Lung (tissue), 12 donors: Measurements from ENCODE around the gene MRPS2. TPM values are rescaled to one million over a fixed set of nuclear protein-coding genes. Genes with fewer than 3 reads are reported as not detected.

Experiments
- ATAC-seq: fragments of 200-7000 bp; cut with Tn5 transposase; one replicate; pipeline ENCODE4 v1.9.1; 2020; ENCODE audit warnings: moderate number of reproducible peaks; ENCODE audit not compliant: insufficient read depth, low FRiP score
- DNase-seq, 3 donors: peaks; one replicate each; pipeline ENCODE4 v3.0.0-alpha.2; 2013 to 2017
- H3K27ac ChIP-seq, 2 donors: one replicate each; pipeline ENCODE4 v1.5.1; 2013; ENCODE audit warnings: mild to moderate bottlenecking in 2 of 2, moderate library complexity in 2 of 2, control low read depth in 1 of 2, inconsistent platforms in 1 of 2, low read depth in 1 of 2, low read length in 1 of 2
- H3K27me3 ChIP-seq, 3 donors: one replicate each; pipeline ENCODE4 v1.5.1; 2013; ENCODE audit warnings: low read length in 2 of 3; ENCODE audit not compliant: control insufficient read depth in 3 of 3, insufficient read depth in 3 of 3
- H3K36me3 ChIP-seq, 4 donors: one replicate each; pipeline ENCODE4 v1.5.1; 2013; ENCODE audit warnings: low read length in 4 of 4, mild to moderate bottlenecking in 1 of 4, moderate library complexity in 1 of 4; ENCODE audit not compliant: control insufficient read depth in 4 of 4, insufficient read depth in 4 of 4
- H3K4me1 ChIP-seq, 5 donors: one replicate each; pipeline ENCODE4 v1.5.1; 2013; ENCODE audit warnings: low read length in 5 of 5, mild to moderate bottlenecking in 2 of 5, moderate library complexity in 1 of 5; ENCODE audit not compliant: control insufficient read depth in 5 of 5, insufficient read depth in 5 of 5
- H3K4me3 ChIP-seq: one replicate; pipeline ENCODE4 v1.5.1; 2013; ENCODE audit warnings: mild to moderate bottlenecking, control low read depth, moderate library complexity
- H3K9ac ChIP-seq, 2 donors: one replicate each; pipeline ENCODE4 v1.5.1; 2013; ENCODE audit warnings: low read length in 2 of 2, control low read depth in 1 of 2; ENCODE audit not compliant: insufficient read depth in 1 of 2
- H3K9me3 ChIP-seq, 4 donors: one replicate each; pipeline ENCODE4 v1.5.1; 2013; ENCODE audit warnings: low read length in 3 of 4, mild to moderate bottlenecking in 1 of 4, moderate library complexity in 1 of 4; ENCODE audit not compliant: control insufficient read depth in 4 of 4, insufficient read depth in 3 of 4
- CTCF ChIP-seq: IDR thresholded peaks from 2 replicates; pipeline ENCODE4 v1.5.1; 2012; ENCODE audit warnings: mild to moderate bottlenecking; ENCODE audit errors: control extremely low read depth, extremely low read depth
- WGBS, 2 donors: extraction: QIAGEN DNeasy Blood & Tissue Kit; methylation state at CpG; one replicate each; pipeline ENCODE4 v1.1.7; 2013; 5-methylcytosine and 5-hydroxymethylcytosine counted together
- polyA plus RNA-seq, 2 donors: library from polyadenylated mRNA; stranded (reverse); fragments of 200-250 nt; gene quantifications; one replicate each; pipeline ENCODE4 v1.2.1, GENCODE V29; 2013
- total RNA-seq, 2 donors: library from RNA; depleted of rRNA in 1 of 2; stranded (reverse); fragments of >200 nt in 1 of 2; gene quantifications; one replicate each; pipeline ENCODE4 v1.2.1, GENCODE V29; 2014 to 2021
- donor health status: control.
- donor health status: control.
- donor health status: Bipolar disorder and iron deficiency.
- donor health status: healthy.
- donor health status: DM: yes; HTN: yes; CAD: no.

The MRPS2 gene
- total and polyA plus RNA-seq, 4 donors = 18.2 to 42.0 (median 31.8) TPM

DNA sequence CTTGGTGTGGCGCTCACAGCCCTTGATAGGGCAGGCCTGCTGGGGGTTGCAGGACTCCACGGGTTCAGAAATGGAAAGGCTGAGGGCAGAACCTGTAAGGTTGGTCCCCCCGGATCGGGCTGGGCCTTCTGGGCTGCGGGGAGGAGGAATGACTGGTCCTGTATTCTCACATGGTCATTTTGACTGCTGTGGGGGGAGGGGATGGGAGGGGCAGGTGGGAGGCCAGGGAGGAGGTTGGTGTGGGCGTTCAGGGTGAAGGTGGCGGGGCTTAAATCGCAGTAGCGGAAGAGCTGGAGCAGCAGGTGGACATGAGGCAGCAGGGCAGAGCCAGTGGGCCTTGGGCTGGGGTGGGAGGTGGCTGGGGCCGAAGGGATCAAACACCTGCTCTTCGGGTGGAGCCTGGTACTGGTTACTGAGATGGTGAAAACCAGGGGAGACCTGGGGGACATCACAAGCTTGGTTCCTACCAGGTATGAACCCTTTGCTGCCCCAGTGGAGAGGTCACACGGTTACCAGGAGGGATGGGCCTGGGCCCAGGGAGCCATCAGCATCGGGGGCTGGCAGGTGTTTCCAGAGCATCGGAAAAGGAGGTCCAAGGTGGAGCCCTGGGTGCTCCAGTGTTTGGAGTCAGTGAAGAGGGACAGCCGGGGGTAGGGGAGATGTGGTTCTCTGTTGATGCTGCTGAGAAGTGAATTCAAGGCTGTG lies 1.8 kb downstream of the MRPS2 start:
- WGBS, 2 donors = 92% methylated on average over 15 of the region's 15 CpGs
- no peak for TF ChIP-seq CTCF
- Histone ChIP-seq H3K9ac (no peak overlapping the region), H3K27me3 (no peaks in the 10 kb centered on the region), H3K27ac (no peak overlapping the region), H3K9me3 (no peaks in the 10 kb centered on the region), H3K4me1 (peaks cover 3 to 21% (median 8%) of the 10 kb centered on the region in 5 donors), H3K4me3 (no peak overlapping the region), H3K36me3 (peaks cover 0 to 32% (median 11%) of the 10 kb centered on the region in 4 donors)
- peak in 1 of 3 donors; percentile 6 for DNase-seq
- no peak for ATAC-seq

DNA sequence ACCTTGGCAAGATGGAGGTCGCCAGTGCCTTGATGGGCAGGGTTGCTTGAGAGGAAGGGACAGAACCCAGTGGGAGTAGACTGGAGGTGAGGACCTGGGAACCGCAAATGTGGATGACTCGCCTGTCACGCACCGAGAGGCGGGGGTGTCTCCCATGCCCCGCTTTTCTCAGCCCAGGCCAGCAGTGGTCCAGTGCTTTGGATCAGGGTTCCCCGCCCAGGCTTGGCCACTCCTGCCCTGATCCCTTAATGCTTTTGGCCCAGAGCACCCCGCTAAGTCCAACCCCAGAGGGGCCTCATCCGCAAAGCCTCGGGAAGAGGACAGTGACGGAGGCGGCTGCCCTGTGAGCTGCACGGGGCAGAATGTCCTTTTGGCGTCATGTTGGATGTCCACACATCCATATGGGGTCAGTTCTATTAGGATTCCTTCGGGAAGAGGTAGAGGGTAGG lies 2.4 kb downstream of the MRPS2 start:
- Histone ChIP-seq H3K9ac (no peak overlapping the region), H3K4me3 (no peak overlapping the region), H3K27me3 (no peaks in the 10 kb centered on the region), H3K9me3 (no peaks in the 10 kb centered on the region), H3K4me1 (peaks cover 3 to 21% (median 8%) of the 10 kb centered on the region in 5 donors), H3K27ac (no peak overlapping the region), H3K36me3 (peaks cover 0 to 32% (median 11%) of the 10 kb centered on the region in 4 donors)
- WGBS, 2 donors = 88 to 96% methylated on average over 16 of the region's 16 CpGs
- ATAC-seq (no peak), DNase-seq (peak in 1 of 3 donors; percentile 9)
- no peak for TF ChIP-seq CTCF

- Histone ChIP-seq H3K9ac (no peak overlapping the region), H3K36me3 (peaks cover 0 to 32% (median 11%) of the 10 kb centered on the region in 4 donors), H3K27me3 (no peaks in the 10 kb centered on the region), H3K27ac (no peak overlapping the region), H3K4me1 (peaks cover 3 to 21% (median 8%) of the 10 kb centered on the region in 5 donors), H3K4me3 (no peak overlapping the region), H3K9me3 (peaks cover 0 to 3% (median 0%) of the 10 kb centered on the region in 4 donors)
- WGBS, 2 donors = 93 to 96% methylated on average over 41 of the region's 41 CpGs
- no peak for TF ChIP-seq CTCF
- DNase-seq (peak in 1 of 3 donors; percentile 8), ATAC-seq (no peak)
These were observed 3.1 kb downstream of the MRPS2 start for GRCh38 chr9:135503371-135504261.
